ENCODE data around the gene POU5F1.
"Not testable (repeated sequence)": the region's sequence is repeated elsewhere in the genome, so short reads cannot be mapped to it uniquely, and the experiment has no call there.

POU5F1 gene

GRCh38 chr6:31170987-31171671, 647 bp upstream of the POU5F1 start:
- in situ Hi-C loops (cut with HindIII; ENCODE audit: low sequenced_read_pairs) = no loop called here
- no peak for TF ChIP-seq CTCF (IDR thresholded peaks at IDR 0.05; ENCODE audit: low read depth, low read length)
- H3K4me3 ChIP-seq (ENCODE audit: low read depth, low read length) = no peak overlapping the region
- no peak for DNase-seq (ENCODE audit: low read depth, low spot score)

GRCh38 chr6:31169858-31170599, 453 bp downstream of the POU5F1 start:
- H3K4me3 ChIP-seq (ENCODE audit: low read depth, low read length); in situ Hi-C loops (cut with HindIII; ENCODE audit: low sequenced_read_pairs); DNase-seq (ENCODE audit: low read depth, low spot score): not testable (repeated sequence)

- H3K4me3 ChIP-seq (ENCODE audit: low read depth, low read length) = no peak overlapping the region
- TF ChIP-seq CTCF (IDR thresholded peaks at IDR 0.05; ENCODE audit: low read depth, low read length) = no peak
- in situ Hi-C loops (cut with HindIII; ENCODE audit: low sequenced_read_pairs) = no loop called here
- no peak for DNase-seq (ENCODE audit: low read depth, low spot score)
Observed at GRCh38 chr6:31169123-31169857, 1.2 kb downstream of the POU5F1 start.

- H3K4me3 ChIP-seq (ENCODE audit: low read depth, low read length) = no peak overlapping the region
- no peak for DNase-seq (ENCODE audit: low read depth, low spot score)
- no peak for TF ChIP-seq CTCF (IDR thresholded peaks at IDR 0.05; ENCODE audit: low read depth, low read length)
- in situ Hi-C loops (cut with HindIII; ENCODE audit: low sequenced_read_pairs) = no loop called here
Observed at GRCh38 chr6:31168606-31169005, 1.9 kb downstream of the POU5F1 start.

GRCh38 chr6:31165986-31166385, 4.5 kb downstream of the POU5F1 start:
- in situ Hi-C loops (cut with HindIII; ENCODE audit: low sequenced_read_pairs) = no loop called here
- no peak overlapping the region for H3K4me3 ChIP-seq (ENCODE audit: low read depth, low read length)
- no peak for TF ChIP-seq CTCF (IDR thresholded peaks at IDR 0.05; ENCODE audit: low read depth, low read length)
- DNase-seq (ENCODE audit: low read depth, low spot score) = no peak

GRCh38 chr6:31165064-31165832, 5.2 kb downstream of the POU5F1 start:
- DNase-seq (ENCODE audit: low read depth, low spot score); in situ Hi-C loops (cut with HindIII; ENCODE audit: low sequenced_read_pairs); H3K4me3 ChIP-seq (ENCODE audit: low read depth, low read length): not testable (repeated sequence)

- H3K4me3 ChIP-seq (ENCODE audit: low read depth, low read length); DNase-seq (ENCODE audit: low read depth, low spot score); in situ Hi-C loops (cut with HindIII; ENCODE audit: low sequenced_read_pairs): not testable (repeated sequence)
Observed at GRCh38 chr6:31164475-31165063, 5.9 kb downstream of the POU5F1 start.

Data from astrocyte of the spinal cord (primary cell).